RWPE1 (cell line): ENCODE measurements around the gene PCDHGA9.
A peak's percentile ranks its signal among the peaks of the same experiment; 100 is the strongest.

Experiments
- CTCF ChIA-PET: fragments of 350-600 bp; sonication (Branson Sonifier 250); formaldehyde crosslinking; extraction: SDS; loops from one replicate; lab custom pipeline; 2021; lab: Yijun Ruan, JAX
- POLR2A ChIA-PET: fragments of 400-600 bp; formaldehyde crosslinking; extraction: SDS; loops from one replicate; lab custom pipeline; 2020; ENCODE audit warnings: antibody characterized with exemption; ENCODE audit not compliant: low non-redundant PET; lab: Yijun Ruan, JAX
- DNase-seq: peaks from one replicate; pipeline ENCODE4 v3.0.0; 2012; ENCODE audit warnings: low spot score
- H3K27ac ChIP-seq: fragments of 450-650 bp; 2 replicates; pipeline ENCODE4 v1.5.1; 2017
- TF ChIP-seq, protein P1 (sequence below): fragments of 450-650 bp; conservative IDR thresholded peaks from 2 replicates; pipeline ENCODE4 v1.5.1; 2017; ENCODE audit warnings: low read depth, mild to moderate bottlenecking

The PCDHGA9 gene

DNA sequence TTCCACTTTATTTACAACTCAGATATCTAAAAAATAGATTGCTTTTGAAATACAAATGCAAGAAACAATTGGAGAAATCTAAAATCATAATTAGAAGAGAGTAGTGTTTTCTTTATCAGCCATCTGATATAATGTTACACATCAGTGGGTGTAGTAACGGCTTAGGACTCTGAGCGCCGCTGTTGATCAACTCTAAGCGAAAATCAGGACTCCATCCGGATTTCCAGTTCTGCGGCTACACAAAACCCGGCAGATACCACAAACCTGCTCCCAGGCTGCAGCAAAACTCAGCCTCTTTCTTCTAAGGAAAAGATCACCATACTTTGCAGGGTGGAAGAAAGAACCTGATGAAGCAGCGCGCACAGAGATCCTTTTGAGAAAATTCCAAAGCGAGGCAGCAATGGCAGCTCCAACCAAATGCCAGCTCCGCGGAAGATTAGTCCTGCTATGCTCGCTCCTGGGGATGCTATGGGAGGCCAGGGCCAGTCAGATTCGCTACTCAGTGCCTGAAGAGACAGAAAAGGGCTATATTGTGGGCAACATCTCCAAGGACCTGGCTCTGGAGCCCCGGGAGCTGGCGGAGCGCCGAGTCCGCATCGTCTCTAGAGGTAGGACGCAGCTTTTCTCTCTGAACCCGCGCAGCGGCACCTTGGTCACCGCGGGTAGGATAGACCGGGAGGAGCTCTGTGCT lies at the start of gene PCDHGA9:
Gene PCDHGA9 (plus strand): TSS at position 226 of the 691 bp plus-strand sequence. CDS start 175 bp downstream, at position 401.
- CTCF ChIA-PET: interaction anchor here (0.6 to 1.4 kb wide), 9 partner anchors 15 to 516 kb away, joined by 3 to 7 read pairs (median 5); partner anchors contain the start of genes PCDHAC1 and PCDHGB7
- TF ChIP-seq, protein P1, sequence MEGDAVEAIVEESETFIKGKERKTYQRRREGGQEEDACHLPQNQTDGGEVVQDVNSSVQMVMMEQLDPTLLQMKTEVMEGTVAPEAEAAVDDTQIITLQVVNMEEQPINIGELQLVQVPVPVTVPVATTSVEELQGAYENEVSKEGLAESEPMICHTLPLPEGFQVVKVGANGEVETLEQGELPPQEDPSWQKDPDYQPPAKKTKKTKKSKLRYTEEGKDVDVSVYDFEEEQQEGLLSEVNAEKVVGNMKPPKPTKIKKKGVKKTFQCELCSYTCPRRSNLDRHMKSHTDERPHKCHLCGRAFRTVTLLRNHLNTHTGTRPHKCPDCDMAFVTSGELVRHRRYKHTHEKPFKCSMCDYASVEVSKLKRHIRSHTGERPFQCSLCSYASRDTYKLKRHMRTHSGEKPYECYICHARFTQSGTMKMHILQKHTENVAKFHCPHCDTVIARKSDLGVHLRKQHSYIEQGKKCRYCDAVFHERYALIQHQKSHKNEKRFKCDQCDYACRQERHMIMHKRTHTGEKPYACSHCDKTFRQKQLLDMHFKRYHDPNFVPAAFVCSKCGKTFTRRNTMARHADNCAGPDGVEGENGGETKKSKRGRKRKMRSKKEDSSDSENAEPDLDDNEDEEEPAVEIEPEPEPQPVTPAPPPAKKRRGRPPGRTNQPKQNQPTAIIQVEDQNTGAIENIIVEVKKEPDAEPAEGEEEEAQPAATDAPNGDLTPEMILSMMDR: peak; percentile 23; the same call in 1 of the 2 replicates
- peak; percentile 47 for DNase-seq
- H3K27ac ChIP-seq: no peak within 1 kb of the TSS
- POLR2A ChIA-PET: interaction anchor here (1.1 kb wide), 1 partner anchor 107 kb away, joined by 3 read pairs; no protein-coding TSS in a partner anchor

DNA sequence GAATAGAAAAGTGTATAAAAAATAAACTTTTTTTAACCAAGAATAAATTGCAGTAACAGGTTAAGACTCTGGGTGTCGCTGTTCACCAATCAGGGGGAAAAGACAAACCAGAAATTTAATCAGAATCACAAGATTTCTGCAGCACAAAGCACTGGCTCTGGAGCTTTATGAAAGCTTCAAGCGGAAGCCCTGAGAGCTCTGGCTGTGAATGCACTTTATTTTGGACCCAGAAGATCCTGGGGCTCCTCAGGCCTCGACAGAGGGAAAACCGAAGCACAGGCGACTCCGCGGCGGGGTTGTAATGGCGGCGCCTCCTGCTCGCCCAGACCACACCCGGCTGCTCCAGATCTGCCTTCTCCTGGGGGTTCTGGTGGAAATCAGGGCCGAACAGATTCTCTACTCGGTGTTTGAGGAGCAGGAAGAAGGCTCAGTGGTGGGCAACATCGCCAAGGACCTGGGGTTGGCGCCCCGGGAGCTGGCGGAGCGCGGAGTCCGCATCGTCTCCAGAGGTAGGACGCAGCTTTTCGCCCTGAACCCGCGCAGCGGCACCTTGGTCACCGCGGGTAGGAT lies 47.6 kb upstream of the PCDHGA9 start, which contains the start of gene PCDHGA4:
Gene PCDHGA4 (plus strand): TSS at position 122 of the 570 bp plus-strand sequence. CDS start 87 bp downstream, at position 209.
- ChIA-PET POLR2A (no interaction called here), CTCF (interaction anchor here (0.6 to 2.6 kb wide), 4 partner anchors 11 to 735 kb away, joined by 3 to 8 read pairs (median 4); partner anchors contain the start of gene PCDHGA3)
- TF ChIP-seq, protein P1: peak; percentile 31; the same call in 1 of the 2 replicates
- no peak for DNase-seq
- H3K27ac ChIP-seq: no peak within 1 kb of the TSS

DNA sequence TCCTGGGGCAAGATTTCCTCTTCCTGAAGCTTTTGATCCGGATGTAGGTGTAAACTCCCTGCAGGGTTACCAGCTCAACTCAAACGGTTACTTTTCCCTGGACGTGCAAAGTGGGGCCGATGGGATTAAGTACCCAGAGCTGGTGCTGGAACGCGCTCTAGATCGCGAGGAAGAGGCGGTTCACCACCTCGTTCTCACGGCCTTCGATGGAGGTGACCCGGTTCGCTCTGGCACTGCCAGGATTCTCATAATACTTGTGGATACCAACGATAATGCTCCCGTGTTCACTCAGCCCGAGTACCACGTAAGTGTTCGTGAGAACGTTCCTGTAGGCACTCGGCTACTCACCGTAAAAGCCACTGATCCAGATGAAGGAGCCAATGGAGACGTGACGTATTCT lies 46.9 kb upstream of the PCDHGA9 start:
- CTCF ChIA-PET: interaction anchor here (0.8 to 2.6 kb wide), 4 partner anchors 12 to 182 kb away, joined by 3 to 8 read pairs (median 4); partner anchors contain the start of genes PCDHB14 and PCDHGA3
- no peak for DNase-seq
- POLR2A ChIA-PET: no interaction called here
- no peak overlapping the region for H3K27ac ChIP-seq
- TF ChIP-seq, protein P1: no peak

DNA sequence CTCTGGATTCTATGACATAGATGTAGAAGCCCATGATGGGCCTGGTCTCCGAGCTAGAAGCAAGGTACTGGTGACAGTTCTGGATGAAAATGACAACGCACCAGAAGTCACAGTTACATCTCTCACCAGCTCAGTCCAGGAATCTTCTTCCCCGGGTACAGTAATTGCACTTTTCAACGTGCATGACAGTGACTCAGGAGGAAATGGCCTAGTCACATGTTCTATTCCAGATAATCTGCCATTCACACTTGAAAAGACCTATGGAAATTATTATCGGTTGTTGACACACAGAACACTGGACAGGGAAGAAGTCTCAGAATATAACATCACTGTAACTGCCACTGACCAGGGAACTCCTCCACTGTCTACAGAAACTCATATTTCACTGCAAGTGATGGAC lies 46.4 kb upstream of the PCDHGA9 start:
- TF ChIP-seq, protein P1: no peak
- no peak for DNase-seq
- CTCF ChIA-PET: interaction anchor here (1.0 to 2.6 kb wide), 2 partner anchors 12 to 133 kb away, joined by 3 to 8 read pairs; partner anchors contain the start of genes PCDHB14 and PCDHGA3
- no peak overlapping the region for H3K27ac ChIP-seq
- POLR2A ChIA-PET: no interaction called here

DNA sequence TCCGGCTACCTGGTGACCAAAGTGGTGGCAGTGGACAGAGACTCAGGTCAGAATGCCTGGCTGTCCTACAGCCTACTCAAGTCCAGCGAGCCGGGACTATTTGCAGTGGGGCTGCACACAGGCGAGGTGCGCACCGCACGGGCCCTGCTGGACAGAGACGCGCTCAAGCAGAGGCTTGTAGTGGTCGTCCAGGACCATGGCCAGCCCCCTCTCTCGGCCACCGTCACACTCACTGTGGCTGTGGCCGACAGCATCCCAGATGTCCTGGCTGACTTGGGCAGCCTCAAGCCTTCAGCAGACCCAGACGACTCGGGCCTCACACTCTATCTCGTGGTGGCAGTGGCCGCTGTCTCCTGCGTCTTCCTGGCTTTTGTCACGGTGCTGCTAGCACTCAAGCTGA lies 45.6 kb upstream of the PCDHGA9 start:
- CTCF ChIA-PET: no interaction called here
- TF ChIP-seq, protein P1: no peak
- POLR2A ChIA-PET: no interaction called here
- H3K27ac ChIP-seq: no peak overlapping the region
- no peak for DNase-seq

DNA sequence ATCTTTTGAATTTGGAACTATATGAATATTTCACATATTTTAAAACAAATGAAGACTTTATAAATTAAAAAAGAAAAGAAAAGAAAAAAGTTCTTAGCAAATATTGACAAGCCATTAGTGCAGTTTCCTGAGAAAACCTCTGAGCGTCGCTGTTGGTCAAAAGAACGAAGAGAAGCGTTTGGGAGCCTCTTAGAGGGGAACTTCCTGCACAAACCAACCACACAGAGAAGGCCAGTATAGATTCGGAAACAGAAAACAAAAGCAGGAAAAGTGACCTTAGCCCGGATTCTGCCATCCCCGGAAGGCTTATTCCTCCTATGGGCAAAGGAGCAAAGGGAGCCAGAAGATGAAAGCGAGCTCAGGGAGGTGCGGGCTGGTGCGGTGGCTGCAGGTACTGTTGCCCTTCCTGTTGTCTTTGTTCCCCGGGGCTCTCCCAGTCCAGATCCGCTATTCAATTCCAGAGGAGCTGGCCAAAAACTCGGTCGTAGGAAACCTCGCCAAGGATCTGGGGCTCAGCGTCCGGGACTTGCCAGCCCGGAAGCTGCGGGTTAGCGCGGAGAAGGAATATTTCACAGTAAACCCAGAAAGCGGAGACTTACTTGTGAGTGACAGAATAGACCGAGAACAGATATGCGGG lies 42.7 kb upstream of the PCDHGA9 start, which contains the start of gene PCDHGB2:
Gene PCDHGB2 (plus strand): TSS at position 205 of the 637 bp plus-strand sequence. CDS start 142 bp downstream, at position 347.
- DNase-seq: peak; percentile 41
- H3K27ac ChIP-seq: peak within 1 kb of the TSS; percentile 61
- TF ChIP-seq, protein P1: peak; percentile 69
- ChIA-PET POLR2A (no interaction called here), CTCF (interaction anchor here (0.6 to 2.7 kb wide), 12 partner anchors 10 to 259 kb away, joined by 3 to 16 read pairs (median 4); partner anchors contain the start of genes DIAPH1, PCDHGA1, PCDHGA10 and PCDHGB1)
